Spleen (tissue), 3 donors: ENCODE data around the gene SLC25A41.

Experiments
- POLR2A ChIP-seq, 3 donors: fragments of 450-650 bp; IDR thresholded peaks; one replicate each; pipeline ENCODE4 v1.5.1; 2017; ENCODE audit warnings: antibody characterized with exemption in 3 of 3, mild to moderate bottlenecking in 1 of 3
- POLR2AphosphoS5 ChIP-seq, 3 donors: sonication (generic); formaldehyde crosslinking; IDR thresholded peaks; one replicate each; pipeline ENCODE4 v1.5.1; 2017; ENCODE audit warnings: antibody characterized with exemption in 3 of 3

DNA sequence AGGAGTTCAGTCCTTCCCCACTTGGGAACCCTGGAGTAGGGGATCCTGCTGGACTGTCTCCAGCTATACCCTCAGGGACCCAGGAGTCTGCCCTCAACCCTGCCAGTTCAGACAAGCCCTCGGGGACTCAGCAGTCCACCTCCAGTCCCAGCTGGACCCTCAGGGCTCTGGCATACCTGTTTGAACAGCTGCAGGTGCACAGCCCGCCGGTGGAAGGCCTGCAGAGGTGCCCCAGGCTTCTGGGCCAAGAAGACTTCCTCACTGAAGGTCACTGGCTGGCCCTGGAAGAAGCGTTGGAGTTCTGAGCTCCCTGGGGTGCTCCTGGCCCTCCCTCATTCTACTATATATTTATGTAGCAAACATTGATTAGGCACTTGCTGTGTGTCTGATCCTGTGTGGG is 39.1 kb upstream of the SLC25A41 start:
- TF ChIP-seq POLR2A (IDR thresholded peaks at IDR 0.05) (no peak), POLR2AphosphoS5 (IDR thresholded peaks at IDR 0.05) (peak in 1 of 3 donors; percentile 38)
